Liver (tissue), 3 donors: ENCODE data around the gene SH3PXD2B.

Source experiments
- CTCF ChIP-seq: fragments of 150-350 bp; IDR thresholded peaks from 2 replicates; pipeline ENCODE4 v1.5.1; 2017; ENCODE audit warnings: improper control_type of control experiment, low read depth, low read length; ENCODE audit not compliant: missing input control
- EGR1 ChIP-seq, 2 donors: IDR thresholded peaks; 2 replicates each; pipeline ENCODE4 v1.6.1; 2016 to 2018; ENCODE audit warnings: antibody characterized with exemption in 2 of 2, low read depth in 2 of 2
- GABPA ChIP-seq, 2 donors: IDR thresholded peaks in 1 of 2; conservative IDR thresholded peaks in 1 of 2; 2 replicates each; pipeline ENCODE4 v1.6.1; 2016; ENCODE audit warnings: antibody characterized with exemption in 2 of 2, mild to moderate bottlenecking in 1 of 2, moderate library complexity in 1 of 2
- JUND ChIP-seq, 2 donors: IDR thresholded peaks; 2 replicates each; pipeline ENCODE4 v1.6.1; 2016; ENCODE audit warnings: antibody characterized with exemption in 2 of 2
- REST ChIP-seq: IDR thresholded peaks from 2 replicates; pipeline ENCODE4 v1.6.1; 2016; ENCODE audit warnings: antibody characterized with exemption, mild to moderate bottlenecking
- RXRA ChIP-seq, 2 donors: IDR thresholded peaks; 2 replicates each; pipeline ENCODE4 v1.6.1; 2017 to 2018; ENCODE audit warnings: antibody characterized with exemption in 2 of 2, mild to moderate bottlenecking in 1 of 2
- SP1 ChIP-seq: IDR thresholded peaks from 2 replicates; pipeline ENCODE4 v1.6.1; 2018; ENCODE audit warnings: antibody characterized with exemption, mild to moderate bottlenecking
- TAF1 ChIP-seq: conservative IDR thresholded peaks from 2 replicates; pipeline ENCODE4 v1.6.1; 2016; ENCODE audit warnings: antibody characterized with exemption, mild to moderate bottlenecking
- donor health status: healthy.
- donor health status: healthy.

GRCh38 chr5:172278356-172278755 lies 176.0 kb downstream of the SH3PXD2B start:
- TF ChIP-seq SP1 (no peak), GABPA (IDR thresholded peaks at IDR 0.05 in 1 of 2, conservative IDR thresholded peaks at IDR 0.05 in 1 of 2) (no peak), TAF1 (no peak), CTCF (no peak), EGR1 (IDR thresholded peaks at IDR 0.05; ENCODE audit: low read depth in 2 of 2) (no peak), JUND (IDR thresholded peaks at IDR 0.05) (no peak), REST (no peak), RXRA (IDR thresholded peaks at IDR 0.05) (no peak)
